ENCODE measurements around the gene MRGPRD.

MRGPRD gene

DNA sequence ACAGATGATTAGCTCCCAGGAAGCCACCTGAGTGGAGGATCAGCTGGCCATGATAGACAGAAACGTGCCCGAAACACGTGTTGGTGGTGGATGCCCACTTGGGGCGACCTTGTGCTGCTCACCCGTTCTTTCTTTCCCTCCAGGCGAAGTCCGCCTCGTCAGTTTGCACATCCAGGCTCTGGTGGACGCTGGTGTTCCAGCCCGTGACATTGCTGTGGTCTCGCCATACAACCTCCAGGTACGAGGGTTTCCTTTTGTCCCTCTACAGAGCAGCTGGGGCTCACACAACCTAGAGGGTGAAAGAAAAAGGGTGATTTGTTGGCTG lies 46.5 kb downstream of the MRGPRD start:
- Histone ChIP-seq H3K4me2 (ENCODE audit: insufficient read depth, low read length) (no peak overlapping the region), H3K36me3 (ENCODE audit: insufficient read depth, low read length) (peaks cover 82% of the 10 kb centered on the region), H3K9ac (ENCODE audit: low read depth, low read length) (no peak overlapping the region), H3K4me3 (ENCODE audit: low read depth in 1 of 2, low read length in 2 of 2) (no peak overlapping the region), H3K4me1 (ENCODE audit: insufficient read depth, low read length) (no peaks in the 10 kb centered on the region), H2AFZ (ENCODE audit: low read depth, low read length) (no peak overlapping the region), H3K9me3 (ENCODE audit: insufficient read depth, low read length, severe bottlenecking) (no peaks in the 10 kb centered on the region), H3K27ac (ENCODE audit: low read length) (no peak overlapping the region), H3K27me3 (ENCODE audit: insufficient read depth, low read length, poor library complexity) (no peaks in the 10 kb centered on the region), H3K79me2 (ENCODE audit: insufficient read depth, low read length) (no peaks in the 10 kb centered on the region), H4K20me1 (ENCODE audit: insufficient read depth, low read length) (peaks cover 16% of the 10 kb centered on the region; the same call in 1 of the 2 replicates)
- TF ChIP-seq, protein P1, sequence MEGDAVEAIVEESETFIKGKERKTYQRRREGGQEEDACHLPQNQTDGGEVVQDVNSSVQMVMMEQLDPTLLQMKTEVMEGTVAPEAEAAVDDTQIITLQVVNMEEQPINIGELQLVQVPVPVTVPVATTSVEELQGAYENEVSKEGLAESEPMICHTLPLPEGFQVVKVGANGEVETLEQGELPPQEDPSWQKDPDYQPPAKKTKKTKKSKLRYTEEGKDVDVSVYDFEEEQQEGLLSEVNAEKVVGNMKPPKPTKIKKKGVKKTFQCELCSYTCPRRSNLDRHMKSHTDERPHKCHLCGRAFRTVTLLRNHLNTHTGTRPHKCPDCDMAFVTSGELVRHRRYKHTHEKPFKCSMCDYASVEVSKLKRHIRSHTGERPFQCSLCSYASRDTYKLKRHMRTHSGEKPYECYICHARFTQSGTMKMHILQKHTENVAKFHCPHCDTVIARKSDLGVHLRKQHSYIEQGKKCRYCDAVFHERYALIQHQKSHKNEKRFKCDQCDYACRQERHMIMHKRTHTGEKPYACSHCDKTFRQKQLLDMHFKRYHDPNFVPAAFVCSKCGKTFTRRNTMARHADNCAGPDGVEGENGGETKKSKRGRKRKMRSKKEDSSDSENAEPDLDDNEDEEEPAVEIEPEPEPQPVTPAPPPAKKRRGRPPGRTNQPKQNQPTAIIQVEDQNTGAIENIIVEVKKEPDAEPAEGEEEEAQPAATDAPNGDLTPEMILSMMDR (IDR thresholded peaks at IDR 0.05; ENCODE audit: borderline replicate concordance, extremely low read depth, low read length, poor library complexity, severe bottlenecking) = no peak
- TF ChIP-seq EZH2 (IDR thresholded peaks at IDR 0.05; ENCODE audit: borderline replicate concordance, low read depth, low read length, severe bottlenecking) = no peak
- ATAC-seq (ENCODE audit: insufficient read depth, low read depth) (no peak), DNase-seq (no peak)

- Histone ChIP-seq H3K9me3 (ENCODE audit: insufficient read depth, low read length, severe bottlenecking) (no peaks in the 10 kb centered on the region), H3K27me3 (ENCODE audit: insufficient read depth, low read length, poor library complexity) (no peaks in the 10 kb centered on the region), H3K9ac (ENCODE audit: low read depth, low read length) (no peak overlapping the region), H3K4me2 (ENCODE audit: insufficient read depth, low read length) (no peak overlapping the region), H2AFZ (ENCODE audit: low read depth, low read length) (no peak overlapping the region), H3K4me3 (ENCODE audit: low read depth in 1 of 2, low read length in 2 of 2) (no peak overlapping the region), H3K79me2 (ENCODE audit: insufficient read depth, low read length) (no peaks in the 10 kb centered on the region), H4K20me1 (ENCODE audit: insufficient read depth, low read length) (peaks cover 12% of the 10 kb centered on the region; the same call in 1 of the 2 replicates), H3K36me3 (ENCODE audit: insufficient read depth, low read length) (peaks cover 83% of the 10 kb centered on the region), H3K4me1 (ENCODE audit: insufficient read depth, low read length) (no peaks in the 10 kb centered on the region), H3K27ac (ENCODE audit: low read length) (no peak overlapping the region)
- TF ChIP-seq EZH2 (IDR thresholded peaks at IDR 0.05; ENCODE audit: borderline replicate concordance, low read depth, low read length, severe bottlenecking) = no peak
- TF ChIP-seq, protein P1 (IDR thresholded peaks at IDR 0.05; ENCODE audit: borderline replicate concordance, extremely low read depth, low read length, poor library complexity, severe bottlenecking) = no peak
- ATAC-seq (ENCODE audit: insufficient read depth, low read depth) (no peak), DNase-seq (no peak)
Observed at GRCh38 chr11:68933605-68934320, 47.0 kb downstream of the MRGPRD start.

GRCh38 chr11:68932933-68933577 lies 47.7 kb downstream of the MRGPRD start:
- TF ChIP-seq, protein P1 (IDR thresholded peaks at IDR 0.05; ENCODE audit: borderline replicate concordance, extremely low read depth, low read length, poor library complexity, severe bottlenecking) = no peak
- no peak for TF ChIP-seq EZH2 (IDR thresholded peaks at IDR 0.05; ENCODE audit: borderline replicate concordance, low read depth, low read length, severe bottlenecking)

More at GRCh38 chr11:68932933-68933577, 47.7 kb downstream of the MRGPRD start:
- ATAC-seq (ENCODE audit: insufficient read depth, low read depth) (no peak), DNase-seq (no peak)
- H3K9me3 ChIP-seq (ENCODE audit: insufficient read depth, low read length, severe bottlenecking) = no peaks in the 10 kb centered on the region
- H4K20me1 ChIP-seq (ENCODE audit: insufficient read depth, low read length) = peaks cover 10% of the 10 kb centered on the region; the same call in 1 of the 2 replicates
- no peaks in the 10 kb centered on the region for H3K79me2 ChIP-seq (ENCODE audit: insufficient read depth, low read length)
- H2AFZ ChIP-seq (ENCODE audit: low read depth, low read length) = no peak overlapping the region
- no peak overlapping the region for H3K27ac ChIP-seq (ENCODE audit: low read length)
- H3K4me2 ChIP-seq (ENCODE audit: insufficient read depth, low read length) = no peak overlapping the region
- no peaks in the 10 kb centered on the region for H3K27me3 ChIP-seq (ENCODE audit: insufficient read depth, low read length, poor library complexity)
- peaks cover 83% of the 10 kb centered on the region for H3K36me3 ChIP-seq (ENCODE audit: insufficient read depth, low read length)
- H3K4me1 ChIP-seq (ENCODE audit: insufficient read depth, low read length) = no peaks in the 10 kb centered on the region
- no peak overlapping the region for H3K9ac ChIP-seq (ENCODE audit: low read depth, low read length)
- H3K4me3 ChIP-seq (ENCODE audit: low read depth in 1 of 2, low read length in 2 of 2) = no peak overlapping the region
